Common myeloid progenitor, CD34-positive (primary cell): ENCODE measurements around the gene B3GAT2.
A peak's percentile ranks its signal among the peaks of the same experiment; 100 is the strongest.

ENCODE experiments used
- CTCF ChIA-PET: fragments of 350-600 bp; sonication (Branson Sonifier 250); formaldehyde crosslinking; loops from one replicate; lab custom pipeline; 2021; ENCODE audit warnings: antibody characterized with exemption; lab: Charles Lee
- POLR2A ChIA-PET: fragments of 350-600 bp; sonication (Branson Sonifier 250); formaldehyde crosslinking; loops from one replicate; lab custom pipeline; 2021; ENCODE audit warnings: antibody characterized with exemption; lab: Charles Lee
- DNase-seq, 3 donors: peaks; one replicate each; pipeline versions ENCODE4 v3.0.0 to v3.0.0-alpha.2; 2013
- H3K27ac ChIP-seq, 2 experiments: 1 replicate in 1 of 2; 2 replicates in 1 of 2; pipeline ENCODE4 v1.7.0; 2013; ENCODE audit warnings: inconsistent platforms in 2 of 2, low read length in 2 of 2, mild to moderate bottlenecking in 2 of 2, low read depth in 1 of 2, moderate library complexity in 1 of 2; ENCODE audit not compliant: severe bottlenecking in 2 of 2, insufficient read depth in 1 of 2, poor library complexity in 1 of 2
- H3K27me3 ChIP-seq, 5 experiments: replicated peaks in 2 of 5; 1 replicate in 3 of 5; 2 replicates in 2 of 5; pipeline versions ENCODE4 v1.6.1 to v1.7.0; 2013; ENCODE audit warnings: low read length in 4 of 5, mild to moderate bottlenecking in 2 of 5, moderate library complexity in 2 of 5, inconsistent platforms in 1 of 5; ENCODE audit not compliant: insufficient read depth in 5 of 5, control insufficient read depth in 4 of 5
- H3K36me3 ChIP-seq, 4 experiments: 1 replicate in 2 of 4; 2 replicates in 2 of 4; pipeline versions ENCODE4 v1.6.1 to v1.7.0; 2013; ENCODE audit warnings: low read length in 3 of 4, control low read depth in 1 of 4, mild to moderate bottlenecking in 1 of 4; ENCODE audit not compliant: control insufficient read depth in 4 of 4, insufficient read depth in 4 of 4
- H3K4me1 ChIP-seq, 4 experiments: 1 replicate in 3 of 4; 2 replicates in 1 of 4; pipeline versions ENCODE4 v1.6.1 to v1.7.1; 2013; ENCODE audit warnings: low read length in 3 of 4, mild to moderate bottlenecking in 3 of 4, control low read depth in 1 of 4, inconsistent platforms in 1 of 4, moderate library complexity in 1 of 4; ENCODE audit not compliant: control insufficient read depth in 4 of 4, insufficient read depth in 4 of 4; ENCODE audit errors: control extremely low read depth in 1 of 4
- H3K4me3 ChIP-seq, 7 experiments: 1 replicate in 4 of 7; 2 replicates in 3 of 7; pipeline versions ENCODE4 v1.5.1 to v1.7.0; 2013; ENCODE audit warnings: mild to moderate bottlenecking in 7 of 7, low read length in 6 of 7, moderate library complexity in 6 of 7, inconsistent platforms in 2 of 7, low read depth in 2 of 7, control low read depth in 1 of 7; ENCODE audit not compliant: insufficient read depth in 4 of 7, control insufficient read depth in 1 of 7; ENCODE audit errors: extremely low read depth in 1 of 7
- H3K9me3 ChIP-seq, 5 experiments: 1 replicate in 4 of 5; 2 replicates in 1 of 5; pipeline versions ENCODE4 v1.6.1 to v1.7.1; 2013; ENCODE audit warnings: low read length in 4 of 5, mild to moderate bottlenecking in 2 of 5, inconsistent platforms in 1 of 5, low read depth in 1 of 5, moderate library complexity in 1 of 5; ENCODE audit not compliant: control insufficient read depth in 4 of 5, insufficient read depth in 2 of 5; ENCODE audit errors: control extremely low read depth in 1 of 5
- WGBS: methylation state at CpG from one replicate; pipeline ENCODE4 v1.1.5; 2013; ENCODE audit not compliant: insufficient coverage; 5-methylcytosine and 5-hydroxymethylcytosine counted together

The B3GAT2 gene

GRCh38 chr6:70843328-70843918 is 113.4 kb downstream of the B3GAT2 start:
- ChIA-PET POLR2A (no interaction called here), CTCF (no interaction called here)
- Histone ChIP-seq H3K27me3 (no peaks in the 10 kb centered on the region), H3K27ac (no peak overlapping the region), H3K9me3 (no peaks in the 10 kb centered on the region), H3K4me3 (no peak overlapping the region), H3K36me3 (peaks cover 0 to 5% (median 4%) of the 10 kb centered on the region in 4 experiments), H3K4me1 (peaks cover 0 to 4% (median 0%) of the 10 kb centered on the region in 4 experiments)
- 100% methylated on average over 4 of the region's 4 CpGs for WGBS
- no peak for DNase-seq

- 98% methylated on average over 8 of the region's 8 CpGs for WGBS
- Histone ChIP-seq H3K9me3 (no peaks in the 10 kb centered on the region), H3K4me3 (no peak overlapping the region), H3K27ac (no peak overlapping the region), H3K4me1 (peaks cover 0 to 4% (median 0%) of the 10 kb centered on the region in 4 experiments), H3K36me3 (peaks cover 0 to 5% (median 4%) of the 10 kb centered on the region in 4 experiments), H3K27me3 (no peaks in the 10 kb centered on the region)
- CTCF ChIA-PET: interaction anchor here (0.6 kb wide), 1 partner anchor 1065 kb away, joined by 4 read pairs; no protein-coding TSS in a partner anchor
- POLR2A ChIA-PET: no interaction called here
- no peak for DNase-seq
Observed at GRCh38 chr6:70842541-70842940, 114.3 kb downstream of the B3GAT2 start.

DNA sequence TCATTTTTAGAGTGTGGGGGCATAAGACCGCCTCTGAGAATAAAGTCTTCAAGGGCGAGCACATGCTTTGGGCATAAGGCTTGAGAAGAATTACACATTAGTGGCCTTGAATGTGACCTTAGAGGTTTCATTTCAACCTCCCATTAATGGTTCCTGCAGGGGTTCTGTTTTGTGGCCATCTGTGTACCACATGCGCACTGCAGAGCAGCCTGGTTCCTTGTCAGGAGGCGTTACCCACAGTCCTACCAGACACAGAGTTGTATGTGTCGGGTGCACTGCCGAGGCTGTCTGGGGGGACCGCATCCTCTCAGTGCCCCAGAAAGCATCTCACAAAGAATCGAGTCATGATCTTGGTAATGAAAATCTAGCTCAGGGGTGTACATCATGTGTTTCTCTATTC is 115.7 kb downstream of the B3GAT2 start:
- Histone ChIP-seq H3K36me3 (no peaks in the 10 kb centered on the region), H3K9me3 (no peaks in the 10 kb centered on the region), H3K27ac (no peak overlapping the region), H3K4me3 (no peak overlapping the region), H3K27me3 (no peaks in the 10 kb centered on the region), H3K4me1 (peaks cover 0 to 4% (median 0%) of the 10 kb centered on the region in 4 experiments)
- WGBS: 100% methylated on average over 2 of the region's 8 CpGs
- ChIA-PET POLR2A (no interaction called here), CTCF (interaction anchor here (1.1 kb wide), 1 partner anchor 15 kb away, joined by 3 read pairs; no protein-coding TSS in a partner anchor)
- no peak for DNase-seq

DNA sequence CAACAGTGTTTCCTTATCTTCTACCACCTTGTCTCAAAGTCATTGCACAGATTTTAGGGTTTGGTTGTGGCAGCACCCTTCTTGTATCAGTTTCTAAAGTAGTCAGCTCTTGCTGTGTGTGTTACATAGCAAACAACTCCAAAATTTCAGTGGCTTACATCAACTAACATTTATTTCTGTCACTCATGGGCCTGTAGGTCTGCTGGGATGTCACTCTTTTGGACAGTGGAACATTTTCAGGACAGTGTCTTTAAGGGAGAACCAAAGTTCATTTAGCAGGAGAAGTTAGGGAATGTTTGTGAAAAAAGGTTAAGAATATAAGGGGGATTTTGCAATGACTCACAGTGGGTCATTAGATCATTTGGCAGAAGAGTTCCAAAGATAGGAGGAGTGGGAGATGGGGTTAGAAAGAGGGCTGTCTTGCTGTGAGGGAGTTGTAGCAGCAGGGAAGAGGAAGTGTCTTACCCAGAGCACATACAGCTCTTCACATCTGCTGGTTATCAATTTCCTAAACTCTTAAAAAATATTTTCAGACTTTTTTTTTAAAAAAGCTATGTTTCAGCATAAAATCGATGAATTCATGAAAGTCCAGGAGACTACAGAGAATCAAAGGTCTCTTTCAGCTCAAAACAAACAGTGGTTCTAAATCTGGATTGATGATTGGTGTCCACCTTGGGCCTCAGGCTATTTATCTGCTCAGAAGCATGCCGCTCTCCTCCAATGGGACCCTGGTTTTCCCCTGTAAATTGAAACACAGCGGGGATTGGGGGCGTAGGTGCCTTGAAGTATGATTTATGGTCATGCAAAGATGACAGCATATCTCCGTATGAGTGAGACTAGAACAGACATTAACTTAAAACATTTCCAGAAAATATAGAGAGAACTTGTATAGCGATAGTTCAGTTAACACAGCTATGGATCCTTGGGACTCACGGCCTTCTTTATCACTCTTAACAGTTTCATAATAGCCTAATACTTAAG is 117.3 kb downstream of the B3GAT2 start:
- H3K27me3 ChIP-seq: no peaks in the 10 kb centered on the region
- H3K4me1 ChIP-seq: peaks cover 0 to 4% (median 0%) of the 10 kb centered on the region in 4 experiments
- no peak overlapping the region for H3K4me3 ChIP-seq
- POLR2A ChIA-PET: no interaction called here
- no peak overlapping the region for H3K27ac ChIP-seq
- 97% methylated on average over 3 of the region's 7 CpGs for WGBS
- H3K36me3 ChIP-seq: no peaks in the 10 kb centered on the region
- DNase-seq: peak in 2 of 3 donors; percentile 28 to 49
- CTCF ChIA-PET: interaction anchor here (1.1 kb wide), 1 partner anchor 8 kb away, joined by 3 read pairs; no protein-coding TSS in a partner anchor
- no peaks in the 10 kb centered on the region for H3K9me3 ChIP-seq

DNA sequence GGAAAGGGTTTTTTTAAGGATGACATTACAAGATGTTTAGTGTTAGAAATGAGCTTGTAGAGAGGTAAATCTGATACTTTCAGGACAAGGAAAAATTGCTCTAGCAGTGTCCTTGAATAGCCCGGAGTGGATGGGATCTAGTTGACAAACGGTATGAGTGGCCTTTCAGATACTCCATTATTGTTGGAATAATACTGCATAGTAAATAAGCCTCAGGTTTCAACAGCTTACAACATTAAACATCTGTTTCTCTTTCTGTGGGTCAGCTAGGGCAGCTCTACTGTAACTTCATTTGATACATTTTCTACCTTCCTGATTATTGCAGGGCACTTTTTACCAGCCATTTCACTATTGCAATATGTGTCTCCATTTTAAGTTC is 118.0 kb downstream of the B3GAT2 start:
- no peaks in the 10 kb centered on the region for H3K36me3 ChIP-seq
- no CpG with 5 or more reads among the region's 2 CpGs for WGBS
- no peak overlapping the region for H3K27ac ChIP-seq
- no peaks in the 10 kb centered on the region for H3K9me3 ChIP-seq
- no peak overlapping the region for H3K4me3 ChIP-seq
- H3K4me1 ChIP-seq: peaks cover 0 to 4% (median 0%) of the 10 kb centered on the region in 4 experiments
- DNase-seq: no peak
- ChIA-PET CTCF (interaction anchor here (1.1 kb wide), 1 partner anchor 9 kb away, joined by 3 read pairs; no protein-coding TSS in a partner anchor), POLR2A (no interaction called here)
- H3K27me3 ChIP-seq: no peaks in the 10 kb centered on the region

- no peak for DNase-seq
- no CpG with 5 or more reads among the region's 2 CpGs for WGBS
- CTCF ChIA-PET: no interaction called here
- POLR2A ChIA-PET: no interaction called here
- Histone ChIP-seq H3K9me3 (no peaks in the 10 kb centered on the region), H3K27ac (no peak overlapping the region), H3K4me1 (no peaks in the 10 kb centered on the region), H3K27me3 (no peaks in the 10 kb centered on the region), H3K36me3 (peaks cover 0 to 2% (median 0%) of the 10 kb centered on the region in 4 experiments), H3K4me3 (no peak overlapping the region)
Observed at GRCh38 chr6:70834520-70834919, 122.3 kb downstream of the B3GAT2 start.
